Measurements from ENCODE around the gene KLHL25. TPM values are rescaled to one million over a fixed set of nuclear protein-coding genes. Genes with fewer than 3 reads are reported as not detected.

The KLHL25 gene
- total RNA-seq, 2 donors from 2014 or later, result 6.6 to 12.7 TPM

DNA sequence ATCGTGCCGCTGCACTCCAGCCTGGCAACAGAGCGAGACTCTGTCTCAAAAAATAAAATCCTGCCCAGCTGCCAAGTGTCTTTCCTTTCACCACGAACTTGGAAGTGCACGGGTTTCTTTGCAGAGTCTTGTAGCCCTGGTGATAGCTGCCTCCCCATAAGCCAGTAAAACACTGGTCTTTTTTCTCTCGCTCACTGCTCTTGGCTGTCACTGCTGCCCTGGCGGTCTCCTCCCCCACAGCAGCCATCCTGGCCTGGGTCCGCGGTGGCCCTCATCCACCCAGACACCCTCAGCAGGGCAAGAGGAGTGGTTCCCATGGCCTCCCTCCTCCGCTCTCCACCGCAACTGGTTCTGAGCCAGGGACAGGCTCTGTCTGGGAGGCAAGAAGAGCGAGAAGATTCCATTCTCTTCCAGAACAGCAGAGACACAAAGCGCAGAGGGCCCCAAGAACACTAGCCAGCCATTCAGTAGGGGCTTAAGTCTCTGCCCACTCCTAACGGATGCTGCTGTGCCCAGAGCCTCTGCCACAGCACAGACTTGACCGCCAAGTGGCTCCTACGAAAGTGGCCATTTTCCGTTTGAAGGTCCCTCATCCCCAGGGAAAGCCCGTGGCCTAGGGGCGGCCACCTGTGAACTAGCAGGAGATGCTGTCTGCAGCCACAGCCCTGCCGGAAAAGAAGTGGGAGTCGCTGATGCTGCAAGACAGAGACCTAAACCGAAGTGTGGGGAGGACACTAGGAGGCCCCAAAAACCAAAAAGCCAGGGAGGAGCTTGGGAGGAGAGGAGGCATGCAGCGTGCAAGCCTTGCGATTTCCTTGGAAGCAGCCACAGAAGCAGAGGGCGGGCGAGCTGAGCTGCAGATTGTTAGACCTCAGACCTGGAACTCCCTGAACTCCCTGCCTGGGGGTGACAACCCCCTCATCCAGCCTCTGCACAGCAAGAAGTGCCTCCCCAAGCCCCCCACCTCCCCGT lies 44.1 kb downstream of the KLHL25 start:
- H3K4me1 ChIP-seq, result no peaks in the 10 kb centered on the region

GRCh38 chr15:85749261-85750151 lies 45.2 kb downstream of the KLHL25 start:
- H3K4me1 ChIP-seq, result no peaks in the 10 kb centered on the region
- peaks cover 18% of the 10 kb centered on the region for H3K36me3 ChIP-seq
- DNase-seq, result peak; percentile 34
- TF ChIP-seq, protein P1, sequence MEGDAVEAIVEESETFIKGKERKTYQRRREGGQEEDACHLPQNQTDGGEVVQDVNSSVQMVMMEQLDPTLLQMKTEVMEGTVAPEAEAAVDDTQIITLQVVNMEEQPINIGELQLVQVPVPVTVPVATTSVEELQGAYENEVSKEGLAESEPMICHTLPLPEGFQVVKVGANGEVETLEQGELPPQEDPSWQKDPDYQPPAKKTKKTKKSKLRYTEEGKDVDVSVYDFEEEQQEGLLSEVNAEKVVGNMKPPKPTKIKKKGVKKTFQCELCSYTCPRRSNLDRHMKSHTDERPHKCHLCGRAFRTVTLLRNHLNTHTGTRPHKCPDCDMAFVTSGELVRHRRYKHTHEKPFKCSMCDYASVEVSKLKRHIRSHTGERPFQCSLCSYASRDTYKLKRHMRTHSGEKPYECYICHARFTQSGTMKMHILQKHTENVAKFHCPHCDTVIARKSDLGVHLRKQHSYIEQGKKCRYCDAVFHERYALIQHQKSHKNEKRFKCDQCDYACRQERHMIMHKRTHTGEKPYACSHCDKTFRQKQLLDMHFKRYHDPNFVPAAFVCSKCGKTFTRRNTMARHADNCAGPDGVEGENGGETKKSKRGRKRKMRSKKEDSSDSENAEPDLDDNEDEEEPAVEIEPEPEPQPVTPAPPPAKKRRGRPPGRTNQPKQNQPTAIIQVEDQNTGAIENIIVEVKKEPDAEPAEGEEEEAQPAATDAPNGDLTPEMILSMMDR (IDR thresholded peaks at IDR 0.05), result no peak
- H3K4me3 ChIP-seq, result no peak overlapping the region
- intact Hi-C loops (cut with DNase I), result no loop called here
- H3K9ac ChIP-seq (ENCODE audit: low read depth in 2 of 2, low read length in 2 of 2), result peak overlapping the region in 1 of 2 donors; percentile 8
- H3K9me3 ChIP-seq, result no peaks in the 10 kb centered on the region
- peak overlapping the region; percentile 18 for H3K27ac ChIP-seq
- H3K27me3 ChIP-seq, result no peaks in the 10 kb centered on the region

More for the DNA sequence above, 44.1 kb downstream of the KLHL25 start:
- H3K27me3 ChIP-seq, result no peaks in the 10 kb centered on the region
- peaks cover 9% of the 10 kb centered on the region for H3K36me3 ChIP-seq
- H3K27ac ChIP-seq, result peak overlapping the region; percentile 18
- no peak overlapping the region for H3K4me3 ChIP-seq
- H3K9me3 ChIP-seq, result no peaks in the 10 kb centered on the region
- TF ChIP-seq, protein P1 (IDR thresholded peaks at IDR 0.05), result no peak
- no peak overlapping the region for H3K9ac ChIP-seq (ENCODE audit: low read depth in 2 of 2, low read length in 2 of 2)
- intact Hi-C loops (cut with DNase I), result no loop called here
- peak; percentile 31 for DNase-seq

GRCh38 chr15:85748729-85749128 lies 46.0 kb downstream of the KLHL25 start:
- TF ChIP-seq, protein P1 (IDR thresholded peaks at IDR 0.05), result no peak
- Histone ChIP-seq H3K9ac (ENCODE audit: low read depth in 2 of 2, low read length in 2 of 2) (no peak overlapping the region), H3K36me3 (peaks cover 24% of the 10 kb centered on the region), H3K27ac (no peak overlapping the region), H3K4me1 (no peaks in the 10 kb centered on the region), H3K9me3 (no peaks in the 10 kb centered on the region), H3K4me3 (no peak overlapping the region), H3K27me3 (no peaks in the 10 kb centered on the region)
- intact Hi-C loops (cut with DNase I), result no loop called here
- DNase-seq, result no peak

DNA sequence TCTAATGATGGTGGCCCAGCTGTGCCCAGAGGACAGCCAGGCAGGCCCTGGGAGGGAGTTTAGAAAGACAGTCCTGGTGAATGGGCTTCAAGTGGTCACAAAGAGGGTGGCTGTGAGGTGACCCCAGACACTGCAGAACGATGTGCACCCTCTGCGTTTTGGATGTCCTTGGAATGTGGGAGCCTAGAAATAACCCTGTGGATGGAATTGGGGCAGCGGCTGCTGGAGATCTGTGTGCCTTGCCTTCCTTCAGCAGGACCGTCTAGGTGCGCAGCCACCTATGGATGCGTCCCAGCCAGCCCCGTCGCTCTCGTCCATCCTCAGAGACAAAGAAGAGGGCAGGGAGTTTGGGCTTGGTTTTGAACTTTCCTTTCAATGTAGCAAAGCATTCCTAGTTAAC lies 46.5 kb downstream of the KLHL25 start:
- TF ChIP-seq, protein P1 (IDR thresholded peaks at IDR 0.05), result no peak
- intact Hi-C loops (cut with DNase I), result no loop called here
- Histone ChIP-seq H3K27ac (no peak overlapping the region), H3K4me3 (no peak overlapping the region), H3K9me3 (no peaks in the 10 kb centered on the region), H3K27me3 (no peaks in the 10 kb centered on the region), H3K36me3 (peaks cover 28% of the 10 kb centered on the region), H3K4me1 (no peaks in the 10 kb centered on the region), H3K9ac (ENCODE audit: low read depth in 2 of 2, low read length in 2 of 2) (no peak overlapping the region)
- no peak for DNase-seq

- H3K9me3 ChIP-seq, result no peaks in the 10 kb centered on the region
- H3K4me3 ChIP-seq, result no peak overlapping the region
- H3K9ac ChIP-seq (ENCODE audit: low read depth in 2 of 2, low read length in 2 of 2), result no peak overlapping the region
- TF ChIP-seq, protein P1 (IDR thresholded peaks at IDR 0.05), result no peak
- intact Hi-C loops (cut with DNase I), result no loop called here
- H3K36me3 ChIP-seq, result peaks cover 28% of the 10 kb centered on the region
- H3K27me3 ChIP-seq, result no peaks in the 10 kb centered on the region
- H3K27ac ChIP-seq, result no peak overlapping the region
- DNase-seq, result no peak
- no peaks in the 10 kb centered on the region for H3K4me1 ChIP-seq
Observed at GRCh38 chr15:85746641-85747040, 48.1 kb downstream of the KLHL25 start.
